Measurements from ENCODE around the gene GPRC5C.

GPRC5C gene

DNA sequence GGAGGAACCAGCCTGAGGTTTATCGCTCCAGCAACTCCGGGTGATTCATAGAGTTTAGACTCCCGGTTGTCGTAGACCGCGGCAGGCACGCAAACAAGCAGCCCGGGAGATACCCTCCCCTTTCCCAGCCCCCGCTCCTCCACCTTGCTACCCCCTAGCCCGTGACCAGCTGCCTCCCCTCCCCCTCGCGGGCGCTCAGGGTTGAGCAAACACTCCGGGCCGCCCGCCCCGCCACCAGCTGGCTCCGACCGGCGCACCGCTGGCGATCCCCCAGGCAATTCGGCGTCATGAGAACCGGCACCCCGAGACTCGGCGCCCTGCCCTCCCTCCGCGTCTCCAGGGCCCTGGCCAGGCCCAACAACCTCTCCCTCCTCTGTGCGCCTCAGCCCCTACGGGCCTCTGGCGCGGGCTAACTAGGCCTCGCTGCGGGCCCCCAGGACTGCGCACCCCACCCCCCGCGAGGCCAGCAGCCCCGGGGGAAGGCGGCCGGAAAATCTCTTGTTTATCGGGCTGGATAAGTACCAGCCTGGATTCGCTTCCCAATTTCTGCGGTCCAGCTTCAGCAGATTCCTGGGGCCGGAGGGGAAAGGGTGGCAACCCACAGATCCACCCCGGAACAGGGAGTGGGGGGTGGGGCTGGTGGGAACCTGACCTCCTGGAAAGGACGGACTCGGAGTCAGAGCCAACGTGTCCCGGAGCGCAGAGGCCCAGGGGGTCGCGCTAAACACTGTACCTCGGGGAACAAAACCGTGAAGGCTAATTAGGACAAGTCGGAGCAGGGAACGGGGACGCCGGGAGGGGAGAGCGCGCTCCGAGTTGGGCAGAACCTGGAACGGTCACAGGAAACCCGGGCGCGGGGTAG lies 951 bp upstream of the GPRC5C start:
- Histone ChIP-seq H3K4me1 (peaks cover 0 to 74% (median 47%) of the 10 kb centered on the region in 4 donors), H3K27me3 (no peaks in the 10 kb centered on the region), H3K27ac (peak overlapping the region; percentile 93 to 100), H3K9me3 (no peaks in the 10 kb centered on the region), H3K4me3 (peak overlapping the region; percentile 84 to 91), H3K36me3 (no peaks in the 10 kb centered on the region)
- peak; percentile 87 to 98 for DNase-seq
- intact Hi-C loops (cut with DNase I; ENCODE audit: low total_unique reads) = no loop called here
- TF ChIP-seq, protein P1, sequence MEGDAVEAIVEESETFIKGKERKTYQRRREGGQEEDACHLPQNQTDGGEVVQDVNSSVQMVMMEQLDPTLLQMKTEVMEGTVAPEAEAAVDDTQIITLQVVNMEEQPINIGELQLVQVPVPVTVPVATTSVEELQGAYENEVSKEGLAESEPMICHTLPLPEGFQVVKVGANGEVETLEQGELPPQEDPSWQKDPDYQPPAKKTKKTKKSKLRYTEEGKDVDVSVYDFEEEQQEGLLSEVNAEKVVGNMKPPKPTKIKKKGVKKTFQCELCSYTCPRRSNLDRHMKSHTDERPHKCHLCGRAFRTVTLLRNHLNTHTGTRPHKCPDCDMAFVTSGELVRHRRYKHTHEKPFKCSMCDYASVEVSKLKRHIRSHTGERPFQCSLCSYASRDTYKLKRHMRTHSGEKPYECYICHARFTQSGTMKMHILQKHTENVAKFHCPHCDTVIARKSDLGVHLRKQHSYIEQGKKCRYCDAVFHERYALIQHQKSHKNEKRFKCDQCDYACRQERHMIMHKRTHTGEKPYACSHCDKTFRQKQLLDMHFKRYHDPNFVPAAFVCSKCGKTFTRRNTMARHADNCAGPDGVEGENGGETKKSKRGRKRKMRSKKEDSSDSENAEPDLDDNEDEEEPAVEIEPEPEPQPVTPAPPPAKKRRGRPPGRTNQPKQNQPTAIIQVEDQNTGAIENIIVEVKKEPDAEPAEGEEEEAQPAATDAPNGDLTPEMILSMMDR (IDR thresholded peaks at IDR 0.05) = no peak

DNA sequence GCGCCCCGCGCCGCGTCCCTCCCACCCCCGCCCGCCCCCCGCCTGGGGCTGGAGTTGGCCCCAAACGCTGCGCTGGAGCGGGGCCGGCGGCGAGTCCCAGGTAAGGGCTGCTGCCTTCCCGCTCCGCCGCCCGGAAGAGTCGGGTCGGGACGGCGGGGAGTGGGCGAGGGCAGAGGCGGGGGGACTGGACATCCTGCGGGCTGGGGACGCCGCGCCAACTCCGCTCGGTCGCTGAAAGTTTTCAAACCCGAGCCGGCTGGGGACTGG lies 469 bp downstream of the GPRC5C start:
- peak overlapping the region; percentile 93 to 100 for H3K27ac ChIP-seq
- no peak for DNase-seq
- no peaks in the 10 kb centered on the region for H3K27me3 ChIP-seq
- H3K9me3 ChIP-seq = no peaks in the 10 kb centered on the region
- intact Hi-C loops (cut with DNase I; ENCODE audit: low total_unique reads) = no loop called here
- H3K4me1 ChIP-seq = peaks cover 0 to 72% (median 46%) of the 10 kb centered on the region in 4 donors
- H3K4me3 ChIP-seq = peak overlapping the region; percentile 84 to 91
- TF ChIP-seq, protein P1 (IDR thresholded peaks at IDR 0.05) = no peak
- no peaks in the 10 kb centered on the region for H3K36me3 ChIP-seq

DNA sequence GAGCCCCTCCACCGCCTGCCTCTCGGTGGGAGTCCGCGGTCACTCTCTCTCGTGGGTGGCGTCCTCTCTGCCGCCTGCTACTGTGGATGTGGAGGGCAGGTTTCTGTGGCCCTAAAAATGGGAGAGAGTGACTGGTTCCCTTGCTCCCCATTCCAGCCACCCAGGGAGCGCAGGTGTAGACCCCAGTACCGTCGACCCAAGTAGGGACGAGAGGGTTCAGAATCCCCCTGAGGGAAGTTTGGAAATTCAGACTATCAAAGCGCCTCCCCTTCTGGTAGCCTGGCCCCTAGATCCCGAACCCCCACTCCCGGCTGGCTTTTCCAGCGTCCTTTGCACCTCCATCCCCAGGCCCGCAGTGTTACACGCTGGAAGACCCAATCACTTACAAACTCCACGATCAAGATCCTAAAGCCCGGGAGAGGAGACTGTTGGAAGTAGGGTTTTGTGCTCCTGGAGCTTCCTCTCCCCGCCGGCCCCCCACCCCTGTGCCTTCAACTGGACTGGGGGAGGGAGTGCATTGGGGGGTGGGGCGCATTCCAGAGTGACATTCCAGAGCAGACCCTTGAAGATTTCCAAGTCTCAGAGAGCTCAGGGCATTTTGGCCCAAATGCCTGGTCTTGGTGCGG lies 991 bp downstream of the GPRC5C start:
- intact Hi-C loops (cut with DNase I; ENCODE audit: low total_unique reads) = no loop called here
- Histone ChIP-seq H3K4me1 (peaks cover 0 to 67% (median 41%) of the 10 kb centered on the region in 4 donors), H3K4me3 (peak overlapping the region; percentile 84 to 91), H3K27ac (peak overlapping the region; percentile 93 to 100), H3K36me3 (no peaks in the 10 kb centered on the region), H3K9me3 (peaks cover 0 to 3% (median 0%) of the 10 kb centered on the region in 3 donors), H3K27me3 (no peaks in the 10 kb centered on the region)
- TF ChIP-seq, protein P1 (IDR thresholded peaks at IDR 0.05) = no peak
- no peak for DNase-seq

DNA sequence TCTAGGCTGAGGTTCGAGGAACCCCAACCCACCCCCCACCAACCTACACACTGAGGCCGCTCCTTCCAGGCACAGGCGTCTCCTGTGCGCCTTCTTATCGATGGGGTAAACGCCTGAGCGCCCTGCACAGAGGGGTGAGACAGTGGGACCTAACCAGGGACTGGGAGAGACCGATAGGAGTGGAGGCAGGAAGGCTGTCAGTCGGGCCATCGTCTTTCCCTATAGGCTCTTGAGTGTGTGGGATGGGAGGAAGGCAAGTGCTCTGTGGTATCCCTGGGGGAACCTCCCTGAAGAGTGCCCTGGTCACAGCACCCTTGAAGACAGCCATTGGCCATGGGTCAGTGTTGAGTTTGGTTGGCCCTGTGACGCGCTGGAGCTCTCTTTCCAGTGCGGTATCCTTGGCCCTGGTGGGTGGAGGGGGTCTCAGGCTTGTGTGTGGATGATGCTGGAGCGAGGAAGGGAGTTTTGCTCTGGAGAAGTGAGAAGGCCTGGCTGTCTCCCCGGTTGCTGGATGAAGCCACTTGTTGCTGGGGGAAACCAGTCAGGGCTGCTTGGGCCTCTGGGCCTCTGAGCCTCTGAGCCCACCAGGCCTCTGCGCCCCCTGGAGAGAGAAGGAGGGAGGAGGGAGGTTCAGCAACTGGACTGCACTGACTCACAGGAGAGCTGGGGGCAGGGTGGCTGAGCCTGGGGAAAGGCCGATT lies 1.7 kb downstream of the GPRC5C start:
- Histone ChIP-seq H3K4me3 (peak overlapping the region; percentile 84 to 91), H3K9me3 (peaks cover 0 to 4% (median 0%) of the 10 kb centered on the region in 3 donors), H3K27me3 (no peaks in the 10 kb centered on the region), H3K27ac (peak overlapping the region; percentile 93 to 100), H3K36me3 (no peaks in the 10 kb centered on the region), H3K4me1 (peaks cover 0 to 60% (median 37%) of the 10 kb centered on the region in 4 donors)
- intact Hi-C loops (cut with DNase I; ENCODE audit: low total_unique reads) = no loop called here
- TF ChIP-seq, protein P1 (IDR thresholded peaks at IDR 0.05) = peak; percentile 29 to 34
- DNase-seq = peak in 1 of 2 donors; percentile 82

DNA sequence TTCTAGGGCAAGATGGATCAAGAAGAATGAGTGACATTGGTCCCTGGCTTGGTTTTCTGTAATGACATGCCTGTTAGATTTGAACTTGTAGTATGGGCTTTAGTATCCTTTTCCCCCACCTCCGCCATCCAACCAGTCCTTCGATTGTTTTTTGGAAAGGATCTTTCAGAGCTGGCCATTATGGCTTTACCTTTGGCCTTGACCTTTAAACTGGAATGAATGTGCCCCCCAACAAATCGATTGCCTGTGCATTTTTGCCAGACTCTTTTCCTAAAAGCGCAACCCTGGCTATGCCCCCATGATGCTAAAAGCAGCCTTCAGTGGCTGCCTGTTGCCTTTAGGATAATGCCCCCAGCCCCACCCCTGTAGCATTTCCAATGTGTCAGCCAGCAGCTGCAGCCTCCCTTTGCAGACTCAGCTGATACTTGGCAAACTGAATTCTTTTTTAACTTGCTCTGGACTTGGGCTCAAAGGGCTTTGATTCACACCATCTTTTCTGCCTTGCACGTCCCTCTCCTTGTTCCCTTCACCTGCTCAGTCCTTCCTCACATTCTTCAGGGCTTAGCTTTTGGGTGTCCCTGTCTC lies 4.0 kb downstream of the GPRC5C start:
- peak overlapping the region in 1 of 2 donors; percentile 100 for H3K27ac ChIP-seq
- TF ChIP-seq, protein P1 (IDR thresholded peaks at IDR 0.05) = no peak
- intact Hi-C loops (cut with DNase I; ENCODE audit: low total_unique reads) = no loop called here
- peaks cover 14 to 20% (median 18%) of the 10 kb centered on the region in 3 donors for H3K36me3 ChIP-seq
- DNase-seq = no peak
- peaks cover 0 to 4% (median 0%) of the 10 kb centered on the region in 3 donors for H3K9me3 ChIP-seq
- H3K27me3 ChIP-seq = no peaks in the 10 kb centered on the region
- H3K4me1 ChIP-seq = peaks cover 0 to 46% (median 29%) of the 10 kb centered on the region in 4 donors
- H3K4me3 ChIP-seq = peak overlapping the region in 1 of 2 donors; percentile 14
